OCI-M2 (cell line): ENCODE results near the gene FMO5.
"Not testable (repeated sequence)": the region's sequence is repeated elsewhere in the genome, so short reads cannot be mapped to it uniquely, and the experiment has no call there.

Source experiments
- DNase-seq: peaks from one replicate; lab custom pipeline; 2025; ENCODE audit not compliant: unreplicated experiment; lab: John Stamatoyannopoulos, UW

Gene FMO5

GRCh38 chr1:147225193-147225730 is at the start of gene FMO5:
FMO5 (minus strand) TSS chr1:147225339; CDS start chr1:147225029, 310 bp downstream.
- no peak for DNase-seq

GRCh38 chr1:147273409-147274336 is 48.5 kb upstream of the FMO5 start:
- peak; percentile 5 for DNase-seq

- DNase-seq = no peak
Observed at GRCh38 chr1:147272042-147272441, 46.9 kb upstream of the FMO5 start.

- DNase-seq = no peak
Observed at GRCh38 chr1:147270721-147271120, 45.6 kb upstream of the FMO5 start.

GRCh38 chr1:147267711-147268110 is 42.6 kb upstream of the FMO5 start:
- DNase-seq = no peak

- no peak for DNase-seq
Observed at GRCh38 chr1:147266381-147266780, 41.2 kb upstream of the FMO5 start.

GRCh38 chr1:147264158-147264768 is 39.1 kb upstream of the FMO5 start:
- no peak for DNase-seq

GRCh38 chr1:147260956-147261355 is 35.8 kb upstream of the FMO5 start:
- no peak for DNase-seq

- no peak for DNase-seq
Observed at GRCh38 chr1:147252540-147252939, 27.4 kb upstream of the FMO5 start.

GRCh38 chr1:147247656-147248238 is 22.6 kb upstream of the FMO5 start:
- DNase-seq = no peak

GRCh38 chr1:147246910-147247655 is 21.9 kb upstream of the FMO5 start:
- DNase-seq = no peak

GRCh38 chr1:147246044-147246690 is 21.0 kb upstream of the FMO5 start:
- DNase-seq = no peak

GRCh38 chr1:147245586-147246021 is 20.5 kb upstream of the FMO5 start:
- DNase-seq = no peak

GRCh38 chr1:147245129-147245528 is 20.0 kb upstream of the FMO5 start:
- no peak for DNase-seq

- no peak for DNase-seq
Observed at GRCh38 chr1:147243841-147244240, 18.7 kb upstream of the FMO5 start.

GRCh38 chr1:147243228-147243685 is 18.1 kb upstream of the FMO5 start:
- no peak for DNase-seq

- DNase-seq = peak; percentile 49
Observed at GRCh38 chr1:147242449-147243227, 17.5 kb upstream of the FMO5 start, which contains the start of gene CHD1L. CHD1L (plus strand) TSS chr1:147242684; CDS start chr1:147242704, 20 bp downstream.

- DNase-seq = no peak
Observed at GRCh38 chr1:147241934-147242448, 16.9 kb upstream of the FMO5 start.

- not testable (repeated sequence) for DNase-seq
Observed at GRCh38 chr1:147240131-147240721, 15.1 kb upstream of the FMO5 start.
